Upper lobe of right lung (tissue), 1 donor: ENCODE data around the gene SCYL2. TPM values are rescaled to one million over a fixed set of nuclear protein-coding genes. Genes with fewer than 3 reads are reported as not detected.
"Not testable (repeated sequence)": the region's sequence is repeated elsewhere in the genome, so short reads cannot be mapped to it uniquely, and the experiment has no call there.

Source experiments
- ATAC-seq: fragments of 200-7000 bp; cut with Tn5 transposase; one replicate; pipeline ENCODE4 v1.9.1; 2020; ENCODE audit warnings: mild to moderate bottlenecking, moderate library complexity
- DNase-seq: peaks from one replicate; pipeline ENCODE4 v3.0.0-alpha.2; 2020
- H3K27ac ChIP-seq: fragments of 200-600 bp; one replicate; pipeline ENCODE4 v1.8.0; 2022
- H3K27me3 ChIP-seq: fragments of 200-600 bp; one replicate; pipeline ENCODE4 v1.8.0; 2022; ENCODE audit warnings: mild to moderate bottlenecking
- H3K36me3 ChIP-seq: fragments of 200-600 bp; one replicate; pipeline ENCODE4 v1.8.0; 2022
- H3K4me1 ChIP-seq: fragments of 200-600 bp; one replicate; pipeline ENCODE4 v1.8.0; 2022
- H3K4me3 ChIP-seq: fragments of 200-600 bp; one replicate; pipeline ENCODE4 v1.8.0; 2022; ENCODE audit warnings: mild to moderate bottlenecking
- H3K9me3 ChIP-seq: fragments of 200-600 bp; one replicate; pipeline ENCODE4 v1.8.0; 2022
- intact Hi-C: fragments of 100-400 bp; cut with DNase I; formaldehyde crosslinking; loops from one replicate; pipeline ENCODE4 v1.11.0; 2022
- total RNA-seq: library from RNA; stranded (reverse); fragmentation: NEBNext Ultra II Directional; extraction: Animal tissue kit (Norgen Biotek cat#: 25700); gene quantifications from one replicate; pipeline ENCODE4 v1.2.1, GENCODE V29; 2021
- TF ChIP-seq, protein P1 (sequence below): fragments of 200-600 bp; IDR thresholded peaks from one replicate; pipeline ENCODE4 v1.8.0; 2022; ENCODE audit warnings: antibody characterized with exemption
- donor health status: DM: no; HTN: yes; CAD: no; lungs with severe emphysema.

SCYL2 gene
- total RNA-seq, 1 donor from 2014 or later: 40.8 TPM

DNA sequence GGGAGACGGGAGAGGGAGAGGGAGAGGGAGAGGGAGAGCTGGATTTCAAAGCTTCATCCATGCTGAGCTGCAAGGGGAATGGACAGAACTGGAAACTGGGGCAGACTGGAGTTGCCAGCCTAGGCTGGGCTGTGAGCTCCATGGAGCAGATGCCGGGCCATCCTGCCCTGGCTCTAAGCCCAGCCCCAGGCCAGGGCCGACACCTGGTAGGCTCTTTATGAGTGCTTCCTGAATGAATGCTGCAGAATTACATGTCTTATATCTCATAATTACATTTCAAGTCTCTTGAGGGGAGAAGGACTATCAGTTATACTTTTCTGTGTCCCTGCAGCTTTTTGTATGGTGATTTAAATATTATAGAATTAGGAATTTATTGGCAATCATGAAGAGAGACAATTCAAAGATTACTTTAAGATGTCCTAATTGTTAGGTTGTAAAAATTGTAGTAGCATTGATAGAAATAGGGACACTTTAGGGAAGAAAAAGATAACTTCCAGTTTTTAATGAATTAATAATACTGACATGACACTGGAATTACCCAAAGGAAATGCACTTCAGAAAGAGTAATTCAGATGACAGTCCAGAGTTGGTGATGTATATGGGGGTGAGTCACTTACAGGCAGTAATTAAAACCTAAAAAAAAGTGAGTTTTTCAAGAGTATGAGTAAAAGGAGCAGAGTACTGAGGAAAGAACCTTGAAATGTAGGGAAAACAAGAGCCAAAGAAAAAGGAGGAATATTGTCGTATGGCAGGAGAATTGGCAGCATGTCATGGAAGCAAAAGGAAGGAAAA lies 29.0 kb downstream of the SCYL2 start:
- intact Hi-C loops: no loop called here
- DNase-seq: no peak

DNA sequence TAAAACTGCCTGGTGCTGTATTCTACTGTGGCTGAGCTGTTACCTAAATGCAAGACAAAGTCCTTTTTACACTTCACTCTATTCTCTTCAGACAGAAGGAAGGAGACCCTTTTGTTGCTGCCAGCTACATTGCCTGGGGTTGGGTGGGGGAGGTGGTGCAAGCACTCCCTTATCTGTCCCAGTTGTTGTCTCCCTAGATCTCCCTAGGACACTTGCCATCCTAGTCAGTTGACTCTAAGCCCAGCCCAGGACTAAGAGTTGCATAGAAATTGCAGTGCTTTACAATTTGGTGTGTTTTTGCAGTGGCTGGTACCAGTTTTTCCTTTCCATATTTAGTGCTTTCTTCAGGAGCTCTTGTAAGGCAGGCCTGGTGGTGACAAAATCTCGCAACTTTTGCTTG lies 35.1 kb downstream of the SCYL2 start:
- TF ChIP-seq, protein P1, sequence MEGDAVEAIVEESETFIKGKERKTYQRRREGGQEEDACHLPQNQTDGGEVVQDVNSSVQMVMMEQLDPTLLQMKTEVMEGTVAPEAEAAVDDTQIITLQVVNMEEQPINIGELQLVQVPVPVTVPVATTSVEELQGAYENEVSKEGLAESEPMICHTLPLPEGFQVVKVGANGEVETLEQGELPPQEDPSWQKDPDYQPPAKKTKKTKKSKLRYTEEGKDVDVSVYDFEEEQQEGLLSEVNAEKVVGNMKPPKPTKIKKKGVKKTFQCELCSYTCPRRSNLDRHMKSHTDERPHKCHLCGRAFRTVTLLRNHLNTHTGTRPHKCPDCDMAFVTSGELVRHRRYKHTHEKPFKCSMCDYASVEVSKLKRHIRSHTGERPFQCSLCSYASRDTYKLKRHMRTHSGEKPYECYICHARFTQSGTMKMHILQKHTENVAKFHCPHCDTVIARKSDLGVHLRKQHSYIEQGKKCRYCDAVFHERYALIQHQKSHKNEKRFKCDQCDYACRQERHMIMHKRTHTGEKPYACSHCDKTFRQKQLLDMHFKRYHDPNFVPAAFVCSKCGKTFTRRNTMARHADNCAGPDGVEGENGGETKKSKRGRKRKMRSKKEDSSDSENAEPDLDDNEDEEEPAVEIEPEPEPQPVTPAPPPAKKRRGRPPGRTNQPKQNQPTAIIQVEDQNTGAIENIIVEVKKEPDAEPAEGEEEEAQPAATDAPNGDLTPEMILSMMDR: no peak
- no peaks in the 10 kb centered on the region for H3K27me3 ChIP-seq
- no peak overlapping the region for H3K27ac ChIP-seq
- intact Hi-C loops: no loop called here
- H3K9me3 ChIP-seq: no peaks in the 10 kb centered on the region
- DNase-seq: no peak
- peaks cover 62% of the 10 kb centered on the region for H3K36me3 ChIP-seq
- no peaks in the 10 kb centered on the region for H3K4me1 ChIP-seq
- H3K4me3 ChIP-seq: no peak overlapping the region
- no peak for ATAC-seq

More for the DNA sequence above, 29.0 kb downstream of the SCYL2 start:
- Histone ChIP-seq H3K4me3 (no peak overlapping the region), H3K27ac (no peak overlapping the region), H3K9me3 (no peaks in the 10 kb centered on the region), H3K36me3 (peaks cover 52% of the 10 kb centered on the region), H3K4me1 (no peaks in the 10 kb centered on the region), H3K27me3 (no peaks in the 10 kb centered on the region)
- ATAC-seq: no peak
- TF ChIP-seq, protein P1: no peak

- Histone ChIP-seq H3K27ac (no peak overlapping the region), H3K36me3 (peaks cover 46% of the 10 kb centered on the region), H3K4me1 (no peaks in the 10 kb centered on the region), H3K9me3 (no peaks in the 10 kb centered on the region), H3K4me3 (no peak overlapping the region), H3K27me3 (no peaks in the 10 kb centered on the region)
- DNase-seq (no peak), ATAC-seq (no peak)
- TF ChIP-seq, protein P1: no peak
- intact Hi-C loops: no loop called here
Observed at GRCh38 chr12:100303831-100304230, 36.9 kb downstream of the SCYL2 start.

DNA sequence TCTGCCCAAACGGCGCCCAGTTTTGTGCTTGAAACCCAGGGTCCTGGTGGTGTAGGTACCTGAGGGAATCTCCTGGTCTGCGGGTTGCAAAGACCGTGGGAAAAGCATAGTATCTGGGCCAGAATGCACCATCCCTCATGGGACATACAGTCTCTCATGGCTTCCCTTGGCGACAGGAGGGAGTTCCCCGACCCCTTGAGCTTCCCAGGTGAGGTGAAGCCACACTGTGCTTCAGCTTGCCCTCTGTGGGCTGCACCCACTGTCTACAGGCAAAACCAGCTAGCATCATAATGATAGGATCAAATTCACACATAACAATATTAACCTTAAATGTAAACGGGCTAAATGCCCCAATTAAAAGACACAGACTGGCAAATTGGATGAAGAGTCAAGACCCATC lies 37.4 kb downstream of the SCYL2 start:
- H3K4me1 ChIP-seq, DNase-seq, H3K27me3 ChIP-seq, ATAC-seq, H3K27ac ChIP-seq, H3K9me3 ChIP-seq, intact Hi-C loops, H3K4me3 ChIP-seq: not testable (repeated sequence)
- H3K36me3 ChIP-seq: peaks cover 44% of the 10 kb centered on the region

DNA sequence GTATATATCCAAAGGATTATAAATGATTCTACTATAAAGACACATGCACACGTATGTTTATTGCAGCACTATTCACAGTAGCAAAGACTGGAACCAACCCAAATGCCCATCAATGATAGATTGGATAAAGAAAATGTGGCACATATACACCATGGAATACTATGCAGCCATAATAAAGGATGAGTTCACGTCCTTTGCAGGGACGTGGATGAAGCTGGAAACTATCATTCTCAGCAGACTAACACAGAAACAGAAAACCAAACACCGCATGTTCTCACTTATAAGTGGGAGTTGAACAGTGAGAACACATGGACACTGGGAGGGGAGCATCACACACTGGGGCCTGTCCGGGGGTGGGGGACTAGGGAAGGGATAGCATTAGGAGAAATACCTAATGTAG lies 41.2 kb downstream of the SCYL2 start:
- H3K4me1 ChIP-seq, H3K4me3 ChIP-seq, H3K9me3 ChIP-seq, DNase-seq, H3K27me3 ChIP-seq, intact Hi-C loops, ATAC-seq, H3K27ac ChIP-seq: not testable (repeated sequence)
- peaks cover 39% of the 10 kb centered on the region for H3K36me3 ChIP-seq

DNA sequence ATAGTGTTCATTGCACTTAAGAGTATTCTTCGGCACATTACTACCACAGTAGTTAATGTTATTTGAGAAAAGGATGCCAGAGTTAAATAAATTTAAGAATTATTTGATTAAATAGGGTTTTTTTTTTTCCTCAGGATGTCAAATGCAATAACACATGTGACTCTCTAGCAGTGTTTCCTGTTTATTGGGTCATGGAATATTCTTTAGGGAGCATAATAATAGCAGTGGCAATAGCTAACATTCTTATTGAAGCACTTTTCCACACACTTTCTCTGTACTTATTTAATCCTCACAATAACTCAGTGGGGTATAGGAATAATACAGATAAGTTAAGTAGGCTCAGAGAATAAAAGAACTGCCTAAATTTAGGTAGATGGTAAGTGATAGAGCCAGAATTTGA lies 44.3 kb downstream of the SCYL2 start:
- Histone ChIP-seq H3K36me3 (peaks cover 47% of the 10 kb centered on the region), H3K4me3 (no peak overlapping the region), H3K9me3 (no peaks in the 10 kb centered on the region), H3K4me1 (no peaks in the 10 kb centered on the region), H3K27me3 (no peaks in the 10 kb centered on the region), H3K27ac (no peak overlapping the region)
- DNase-seq: no peak
- ATAC-seq: no peak
- TF ChIP-seq, protein P1: no peak
- intact Hi-C loops: no loop called here
